Gastroesophageal sphincter (tissue), 3 donors: ENCODE measurements around the gene NAA25.

ENCODE experiments used
- POLR2A ChIP-seq, 2 donors: fragments of 450-650 bp; IDR thresholded peaks; one replicate each; pipeline ENCODE4 v1.6.1; 2017; ENCODE audit warnings: antibody characterized with exemption in 2 of 2, mild to moderate bottlenecking in 2 of 2, moderate library complexity in 1 of 2
- TF ChIP-seq, protein P1 (sequence below), 4 experiments: fragments of 200-600 bp in 2 of 4; fragments of 450-650 bp in 2 of 4; sonication (generic) in 1 of 4; IDR thresholded peaks; one replicate each; pipeline ENCODE4 v1.5.1; 2017 to 2019; ENCODE audit warnings: antibody characterized with exemption in 4 of 4, mild to moderate bottlenecking in 2 of 4, moderate library complexity in 2 of 4

DNA sequence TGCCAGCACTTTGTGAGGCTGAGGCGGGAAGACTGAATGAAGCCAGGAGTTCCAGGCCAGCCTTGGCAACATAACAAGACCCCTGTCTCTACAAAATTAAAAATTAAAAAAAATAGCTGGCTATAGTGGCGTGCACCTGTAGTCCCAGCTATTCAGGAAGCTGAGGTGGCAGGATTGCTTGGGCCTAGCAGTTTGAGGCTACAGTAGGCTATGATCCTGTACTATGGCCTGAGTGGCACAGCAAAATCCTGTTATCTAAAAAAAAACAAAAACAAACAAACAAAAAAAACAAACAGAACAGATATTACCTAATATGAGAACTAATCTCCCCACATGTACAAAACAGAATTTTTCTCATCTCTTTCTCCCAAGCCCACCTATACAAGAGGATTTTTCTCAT lies 111.3 kb downstream of the NAA25 start:
- TF ChIP-seq, protein P1, sequence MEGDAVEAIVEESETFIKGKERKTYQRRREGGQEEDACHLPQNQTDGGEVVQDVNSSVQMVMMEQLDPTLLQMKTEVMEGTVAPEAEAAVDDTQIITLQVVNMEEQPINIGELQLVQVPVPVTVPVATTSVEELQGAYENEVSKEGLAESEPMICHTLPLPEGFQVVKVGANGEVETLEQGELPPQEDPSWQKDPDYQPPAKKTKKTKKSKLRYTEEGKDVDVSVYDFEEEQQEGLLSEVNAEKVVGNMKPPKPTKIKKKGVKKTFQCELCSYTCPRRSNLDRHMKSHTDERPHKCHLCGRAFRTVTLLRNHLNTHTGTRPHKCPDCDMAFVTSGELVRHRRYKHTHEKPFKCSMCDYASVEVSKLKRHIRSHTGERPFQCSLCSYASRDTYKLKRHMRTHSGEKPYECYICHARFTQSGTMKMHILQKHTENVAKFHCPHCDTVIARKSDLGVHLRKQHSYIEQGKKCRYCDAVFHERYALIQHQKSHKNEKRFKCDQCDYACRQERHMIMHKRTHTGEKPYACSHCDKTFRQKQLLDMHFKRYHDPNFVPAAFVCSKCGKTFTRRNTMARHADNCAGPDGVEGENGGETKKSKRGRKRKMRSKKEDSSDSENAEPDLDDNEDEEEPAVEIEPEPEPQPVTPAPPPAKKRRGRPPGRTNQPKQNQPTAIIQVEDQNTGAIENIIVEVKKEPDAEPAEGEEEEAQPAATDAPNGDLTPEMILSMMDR (IDR thresholded peaks at IDR 0.05), result no peak
- TF ChIP-seq POLR2A (IDR thresholded peaks at IDR 0.05), result no peak
